SK-N-SH treated with all-trans-retinoic acid at 6 μM for 48 hours (cell line): ENCODE data around the gene TMEM37.
A peak's percentile ranks its signal among the peaks of the same experiment; 100 is the strongest.

ENCODE experiments used
- ATAC-seq: fragments of 200-7000 bp; cut with Tn5 transposase; 3 replicates; pipeline ENCODE4 v1.9.1; 2020; ENCODE audit warnings: mild to moderate bottlenecking, moderate library complexity
- ARNTL ChIP-seq: fragments of 450-650 bp; formaldehyde crosslinking; IDR thresholded peaks from 2 replicates; pipeline ENCODE4 v1.5.0; 2020; ENCODE audit warnings: low read depth, mild to moderate bottlenecking, moderate library complexity, borderline replicate concordance
- BACH2 ChIP-seq: fragments of 250-450 bp; sonication (Bioruptor Pico); IDR thresholded peaks from 2 replicates; pipeline ENCODE4 v1.9.0; 2021; ENCODE audit warnings: mild to moderate bottlenecking, borderline replicate concordance
- CREB5 ChIP-seq: fragments of 250-450 bp; sonication (Bioruptor Pico); IDR thresholded peaks from 2 replicates; pipeline ENCODE4 v1.5.1; 2020; ENCODE audit warnings: low read depth, mild to moderate bottlenecking, moderate library complexity
- CSDC2 ChIP-seq: fragments of 250-450 bp; sonication (Bioruptor Pico); IDR thresholded peaks from 2 replicates; pipeline ENCODE4 v1.5.0; 2020; ENCODE audit warnings: mild to moderate bottlenecking, moderate library complexity
- ESRRG ChIP-seq: fragments of 250-450 bp; sonication (Bioruptor Pico); IDR thresholded peaks from 2 replicates; pipeline ENCODE4 v1.6.1; 2021; ENCODE audit warnings: mild to moderate bottlenecking
- GLIS3 ChIP-seq: fragments of 250-450 bp; sonication (Bioruptor Pico); IDR thresholded peaks from 2 replicates; pipeline ENCODE4 v1.5.0; 2020; ENCODE audit warnings: mild to moderate bottlenecking, moderate library complexity
- OSR1 ChIP-seq: fragments of 250-450 bp; sonication (Bioruptor Pico); IDR thresholded peaks from 2 replicates; pipeline ENCODE4 v1.8.0; 2022; ENCODE audit warnings: moderate library complexity, mild to moderate bottlenecking, inconsistent platforms
- PATZ1 ChIP-seq: fragments of 250-450 bp; sonication (Bioruptor Pico); IDR thresholded peaks from 2 replicates; pipeline ENCODE4 v1.8.0; 2020; ENCODE audit warnings: mild to moderate bottlenecking, moderate library complexity, borderline replicate concordance
- PPARA ChIP-seq: fragments of 250-450 bp; sonication (Bioruptor Pico); IDR thresholded peaks from 2 replicates; pipeline ENCODE4 v1.5.0; 2020; ENCODE audit warnings: mild to moderate bottlenecking, borderline replicate concordance
- RARB ChIP-seq: fragments of 250-450 bp; sonication (Bioruptor Pico); IDR thresholded peaks from 2 replicates; pipeline ENCODE4 v1.8.0; 2021; ENCODE audit warnings: mild to moderate bottlenecking, moderate library complexity
- SNAI2 ChIP-seq: fragments of 250-450 bp; sonication (Bioruptor Pico); IDR thresholded peaks from 2 replicates; pipeline ENCODE4 v1.5.0; 2020; ENCODE audit warnings: mild to moderate bottlenecking, moderate library complexity
- TCF4 ChIP-seq: fragments of 250-450 bp; sonication (Bioruptor Pico); IDR thresholded peaks from 2 replicates; pipeline ENCODE4 v1.8.0; 2021; ENCODE audit warnings: mild to moderate bottlenecking, moderate library complexity, borderline replicate concordance
- TOX ChIP-seq: fragments of 250-450 bp; sonication (Bioruptor Pico); IDR thresholded peaks from 2 replicates; pipeline ENCODE4 v1.8.0; 2021; ENCODE audit warnings: mild to moderate bottlenecking, moderate library complexity, borderline replicate concordance
- TSHZ2 ChIP-seq: fragments of 250-450 bp; sonication (Bioruptor Pico); IDR thresholded peaks from 2 replicates; pipeline ENCODE4 v1.5.0; 2020; ENCODE audit warnings: mild to moderate bottlenecking, moderate library complexity
- ZC3H10 ChIP-seq: fragments of 250-450 bp; sonication (Bioruptor Pico); IDR thresholded peaks from 2 replicates; pipeline ENCODE4 v1.5.1; 2021; ENCODE audit warnings: mild to moderate bottlenecking, moderate library complexity
- ZFP3 ChIP-seq: fragments of 250-450 bp; sonication (Bioruptor Pico); IDR thresholded peaks from 2 replicates; pipeline ENCODE4 v1.5.0; 2020; ENCODE audit warnings: mild to moderate bottlenecking, moderate library complexity
- ZFP30 ChIP-seq: fragments of 450-650 bp; formaldehyde crosslinking; IDR thresholded peaks from 2 replicates; pipeline ENCODE4 v1.5.0; 2022; ENCODE audit warnings: mild to moderate bottlenecking, moderate library complexity
- ZNF565 ChIP-seq: fragments of 450-650 bp; formaldehyde crosslinking; conservative IDR thresholded peaks from 2 replicates; pipeline ENCODE4 v1.5.0; 2020; ENCODE audit warnings: low read depth, mild to moderate bottlenecking, moderate library complexity
- ZNF70 ChIP-seq: fragments of 450-650 bp; formaldehyde crosslinking; IDR thresholded peaks from 2 replicates; pipeline ENCODE4 v1.5.0; 2020; ENCODE audit warnings: mild to moderate bottlenecking, moderate library complexity
- ZNF8 ChIP-seq: fragments of 450-650 bp; formaldehyde crosslinking; IDR thresholded peaks from 2 replicates; pipeline ENCODE4 v1.5.0; 2020; ENCODE audit warnings: mild to moderate bottlenecking, moderate library complexity
- TF ChIP-seq, protein P1 (sequence below): fragments of 250-450 bp; sonication (Bioruptor Pico); IDR thresholded peaks from 2 replicates; pipeline ENCODE4 v1.8.0; 2021; ENCODE audit warnings: low read depth, mild to moderate bottlenecking, moderate library complexity, borderline replicate concordance

Gene TMEM37

DNA sequence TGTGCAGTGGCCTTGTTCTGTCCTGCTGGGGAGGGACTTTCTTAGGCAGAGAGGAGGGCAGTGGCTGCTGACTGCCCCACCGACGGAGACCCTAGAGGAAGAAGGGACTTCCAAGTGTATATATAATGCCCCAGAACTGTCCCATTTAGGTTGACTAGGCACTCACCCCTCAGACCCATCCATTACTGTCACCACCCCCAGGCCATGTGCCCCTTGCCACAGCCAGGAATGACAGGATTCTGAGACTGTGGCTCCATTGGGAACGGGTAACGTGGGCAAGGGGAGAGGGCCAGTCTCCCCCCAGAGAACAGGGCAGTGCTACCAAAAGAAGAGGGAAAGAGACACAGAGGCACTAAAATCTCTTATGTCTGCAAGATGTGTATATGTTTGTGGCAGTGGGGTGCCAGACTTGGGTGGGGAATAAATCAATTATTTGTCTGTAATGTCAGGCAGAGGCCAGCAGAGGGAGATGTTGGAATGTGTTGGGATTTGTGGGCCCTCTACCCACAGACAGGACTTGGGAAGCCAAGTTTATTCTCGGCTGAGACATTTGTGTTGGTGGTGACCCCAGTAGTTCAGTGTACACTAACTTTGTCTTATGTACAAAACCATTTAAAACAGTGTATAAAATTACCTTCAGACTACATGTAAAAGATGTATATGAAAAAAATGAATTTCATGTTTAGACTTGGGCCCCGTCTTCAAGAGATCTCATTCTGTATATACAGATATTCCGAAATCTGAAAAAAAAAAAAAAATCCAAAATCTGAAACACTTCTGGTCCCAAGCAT lies 24.0 kb upstream of the TMEM37 start:
- ATAC-seq, result peak; percentile 88
- TF ChIP-seq GLIS3 (CRISPR knock-in tag) (no peak), ZNF565 (CRISPR knock-in tag) (no peak), OSR1 (CRISPR knock-in tag) (no peak), CSDC2 (CRISPR knock-in tag) (no peak)
- TF ChIP-seq, all 23 proteins: peak for 0

DNA sequence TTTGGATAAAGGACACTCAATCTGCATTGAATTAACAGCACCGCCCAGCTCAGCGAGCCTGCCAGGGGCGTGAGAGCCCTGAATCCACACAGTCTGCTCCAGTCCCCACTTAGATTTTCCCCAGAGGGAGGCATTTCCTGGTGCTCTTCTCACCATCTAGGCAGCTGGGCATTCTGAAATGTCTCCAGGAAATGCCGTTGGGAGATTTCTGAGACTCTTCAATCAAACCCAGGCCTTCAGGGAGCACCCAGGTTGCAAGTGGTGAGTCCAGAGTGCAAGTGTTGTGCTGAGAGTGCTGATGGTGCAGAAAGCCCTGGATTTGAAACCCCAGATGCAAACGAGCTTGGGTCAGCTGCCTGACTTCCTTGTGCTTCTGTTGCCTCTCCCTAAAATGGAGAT lies 23.4 kb upstream of the TMEM37 start:
- peak; percentile 43 for ATAC-seq

DNA sequence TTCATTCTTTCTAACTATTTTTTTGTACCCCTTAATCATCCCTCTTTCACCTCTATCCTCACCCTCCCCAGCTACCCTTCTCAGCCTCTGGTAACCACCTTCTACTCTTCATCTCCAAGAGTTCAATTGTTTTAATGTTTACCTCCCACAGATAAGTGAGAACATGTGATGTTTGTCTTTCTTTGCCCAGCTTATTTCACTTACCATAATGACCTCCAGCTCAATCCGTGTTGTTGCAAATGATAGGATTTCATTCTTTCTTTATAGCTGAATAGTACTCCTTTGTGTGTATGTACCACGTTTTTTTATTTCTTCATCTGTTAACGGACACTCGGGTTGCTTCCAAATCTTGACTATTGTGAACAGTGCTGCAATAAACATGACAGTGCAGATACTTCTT lies 22.1 kb upstream of the TMEM37 start:
- ATAC-seq, result no peak
- TF ChIP-seq, protein P1, sequence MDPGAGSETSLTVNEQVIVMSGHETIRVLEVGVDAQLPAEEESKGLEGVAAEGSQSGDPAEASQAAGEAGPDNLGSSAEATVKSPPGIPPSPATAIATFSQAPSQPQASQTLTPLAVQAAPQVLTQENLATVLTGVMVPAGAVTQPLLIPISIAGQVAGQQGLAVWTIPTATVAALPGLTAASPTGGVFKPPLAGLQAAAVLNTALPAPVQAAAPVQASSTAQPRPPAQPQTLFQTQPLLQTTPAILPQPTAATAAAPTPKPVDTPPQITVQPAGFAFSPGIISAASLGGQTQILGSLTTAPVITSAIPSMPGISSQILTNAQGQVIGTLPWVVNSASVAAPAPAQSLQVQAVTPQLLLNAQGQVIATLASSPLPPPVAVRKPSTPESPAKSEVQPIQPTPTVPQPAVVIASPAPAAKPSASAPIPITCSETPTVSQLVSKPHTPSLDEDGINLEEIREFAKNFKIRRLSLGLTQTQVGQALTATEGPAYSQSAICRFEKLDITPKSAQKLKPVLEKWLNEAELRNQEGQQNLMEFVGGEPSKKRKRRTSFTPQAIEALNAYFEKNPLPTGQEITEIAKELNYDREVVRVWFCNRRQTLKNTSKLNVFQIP (CRISPR knock-in tag), result no peak
- no peak for TF ChIP-seq ZNF8 (CRISPR knock-in tag)
- TF ChIP-seq ARNTL (CRISPR knock-in tag), result no peak
- TF ChIP-seq SNAI2 (CRISPR knock-in tag), result no peak
- TF ChIP-seq PPARA (CRISPR knock-in tag), result no peak
- no peak for TF ChIP-seq TOX (CRISPR knock-in tag)

More for the DNA sequence above, 23.4 kb upstream of the TMEM37 start:
- no peak for TF ChIP-seq PATZ1 (CRISPR knock-in tag)
- no peak for TF ChIP-seq SNAI2 (CRISPR knock-in tag)
- no peak for TF ChIP-seq ZNF8 (CRISPR knock-in tag)
- TF ChIP-seq OSR1 (CRISPR knock-in tag), result no peak
- TF ChIP-seq ZC3H10 (CRISPR knock-in tag), result no peak

GRCh38 chr2:119414894-119415293 lies 16.8 kb upstream of the TMEM37 start:
- TF ChIP-seq ZFP3 (CRISPR knock-in tag), result no peak
- ATAC-seq, result no peak

GRCh38 chr2:119415630-119416029 lies 16.0 kb upstream of the TMEM37 start:
- no peak for ATAC-seq

More at GRCh38 chr2:119415630-119416029, 16.0 kb upstream of the TMEM37 start:
- TF ChIP-seq CSDC2 (CRISPR knock-in tag) (no peak), ZNF70 (CRISPR knock-in tag) (no peak), RARB (CRISPR knock-in tag) (no peak), CREB5 (CRISPR knock-in tag) (no peak), TSHZ2 (CRISPR knock-in tag) (no peak), SNAI2 (CRISPR knock-in tag) (no peak), ZNF8 (CRISPR knock-in tag) (no peak), ZC3H10 (CRISPR knock-in tag) (no peak), TCF4 (CRISPR knock-in tag) (no peak), ESRRG (no peak), ZFP30 (CRISPR knock-in tag) (no peak), OSR1 (CRISPR knock-in tag) (no peak), ZNF565 (CRISPR knock-in tag) (no peak), GLIS3 (CRISPR knock-in tag) (no peak), ZFP3 (CRISPR knock-in tag) (no peak), PATZ1 (CRISPR knock-in tag) (no peak), BACH2 (CRISPR knock-in tag) (no peak), TOX (CRISPR knock-in tag) (no peak)
- TF ChIP-seq, protein P1 (CRISPR knock-in tag), result no peak
